ENCODE data around the gene ETHE1. TPM values are rescaled to one million over a fixed set of nuclear protein-coding genes. Genes with fewer than 3 reads are reported as not detected.

The ETHE1 gene
- total RNA-seq, 2 donors from 2014 or later: 42.0 to 45.9 TPM

GRCh38 chr19:43533546-43534304 is 6.7 kb upstream of the ETHE1 start:
- H3K27ac ChIP-seq: peak overlapping the region; percentile 92 to 98
- peaks cover 0 to 31% of the 10 kb centered on the region in 2 donors for H3K4me1 ChIP-seq (ENCODE audit: control insufficient read depth in 1 of 2, low read depth in 2 of 2)
- H3K27me3 ChIP-seq (replicated peaks; ENCODE audit: insufficient read depth): no peaks in the 10 kb centered on the region
- no peaks in the 10 kb centered on the region for H3K9me3 ChIP-seq
- peak overlapping the region; percentile 92 for H3K4me3 ChIP-seq
- DNase-seq (ENCODE audit: low spot score) (peak; percentile 100), ATAC-seq (ENCODE audit: insufficient number of reproducible peaks, low FRiP score, low read depth) (peak; percentile 93)
- peaks cover 5% of the 10 kb centered on the region for H3K36me3 ChIP-seq
- TF ChIP-seq, protein P1, sequence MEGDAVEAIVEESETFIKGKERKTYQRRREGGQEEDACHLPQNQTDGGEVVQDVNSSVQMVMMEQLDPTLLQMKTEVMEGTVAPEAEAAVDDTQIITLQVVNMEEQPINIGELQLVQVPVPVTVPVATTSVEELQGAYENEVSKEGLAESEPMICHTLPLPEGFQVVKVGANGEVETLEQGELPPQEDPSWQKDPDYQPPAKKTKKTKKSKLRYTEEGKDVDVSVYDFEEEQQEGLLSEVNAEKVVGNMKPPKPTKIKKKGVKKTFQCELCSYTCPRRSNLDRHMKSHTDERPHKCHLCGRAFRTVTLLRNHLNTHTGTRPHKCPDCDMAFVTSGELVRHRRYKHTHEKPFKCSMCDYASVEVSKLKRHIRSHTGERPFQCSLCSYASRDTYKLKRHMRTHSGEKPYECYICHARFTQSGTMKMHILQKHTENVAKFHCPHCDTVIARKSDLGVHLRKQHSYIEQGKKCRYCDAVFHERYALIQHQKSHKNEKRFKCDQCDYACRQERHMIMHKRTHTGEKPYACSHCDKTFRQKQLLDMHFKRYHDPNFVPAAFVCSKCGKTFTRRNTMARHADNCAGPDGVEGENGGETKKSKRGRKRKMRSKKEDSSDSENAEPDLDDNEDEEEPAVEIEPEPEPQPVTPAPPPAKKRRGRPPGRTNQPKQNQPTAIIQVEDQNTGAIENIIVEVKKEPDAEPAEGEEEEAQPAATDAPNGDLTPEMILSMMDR (IDR thresholded peaks at IDR 0.05): no peak

DNA sequence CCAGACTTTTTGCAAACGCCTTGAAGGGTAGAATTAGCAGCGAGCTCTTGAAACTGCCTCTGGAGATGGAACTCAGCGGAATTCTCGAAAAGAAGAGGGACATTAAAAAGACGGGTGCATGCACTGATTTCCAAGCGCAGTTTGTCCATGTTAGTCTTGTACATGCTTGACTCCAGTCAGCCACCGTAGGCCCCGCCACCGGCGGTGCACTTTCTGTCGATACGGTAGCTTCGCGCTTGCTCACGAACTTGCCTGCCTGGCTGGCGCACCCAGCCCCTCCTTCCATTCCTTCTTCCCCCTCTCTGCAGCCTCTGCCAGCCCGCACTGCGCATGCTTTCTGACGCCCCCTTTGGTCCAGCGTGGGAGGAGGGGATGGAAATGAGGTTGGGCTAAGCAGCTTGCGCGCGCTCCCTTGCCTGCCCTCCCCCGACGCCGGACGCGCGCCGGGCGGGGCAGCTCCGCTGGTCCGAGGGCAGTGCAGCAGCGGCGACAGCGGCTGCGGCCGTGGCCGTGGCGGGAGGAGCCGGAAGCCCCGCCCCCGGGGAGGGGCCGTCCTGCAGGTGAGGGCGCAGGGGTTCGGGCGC is 6.1 kb upstream of the ETHE1 start, which contains the start of gene ZNF575:
ZNF575 (plus strand) TSS at position 227 of the 584 bp plus-strand sequence. CDS start 1,235 bp downstream, outside the sequence.
- DNase-seq (ENCODE audit: low spot score) (peak; percentile 81), ATAC-seq (ENCODE audit: insufficient number of reproducible peaks, low FRiP score, low read depth) (peak; percentile 25)
- TF ChIP-seq, protein P1 (IDR thresholded peaks at IDR 0.05): no peak
- H3K27ac ChIP-seq: peak within 1 kb of the TSS; percentile 92 to 98
- peaks cover 0 to 32% of the 10 kb centered on the region in 2 donors for H3K4me1 ChIP-seq (ENCODE audit: control insufficient read depth in 1 of 2, low read depth in 2 of 2)
- no peaks in the 10 kb centered on the region for H3K9me3 ChIP-seq
- peak within 1 kb of the TSS; percentile 92 for H3K4me3 ChIP-seq
- no peaks in the 10 kb centered on the region for H3K27me3 ChIP-seq (replicated peaks; ENCODE audit: insufficient read depth)
- no peaks in the 10 kb centered on the region for H3K36me3 ChIP-seq

GRCh38 chr19:43532571-43532961 is 5.6 kb upstream of the ETHE1 start:
- H3K27me3 ChIP-seq (replicated peaks; ENCODE audit: insufficient read depth): no peaks in the 10 kb centered on the region
- peak overlapping the region; percentile 92 to 98 for H3K27ac ChIP-seq
- peaks cover 0 to 36% of the 10 kb centered on the region in 2 donors for H3K4me1 ChIP-seq (ENCODE audit: control insufficient read depth in 1 of 2, low read depth in 2 of 2)
- no peak for DNase-seq (ENCODE audit: low spot score)
- H3K36me3 ChIP-seq: no peaks in the 10 kb centered on the region
- no peaks in the 10 kb centered on the region for H3K9me3 ChIP-seq
- ATAC-seq (ENCODE audit: insufficient number of reproducible peaks, low FRiP score, low read depth): no peak
- TF ChIP-seq, protein P1 (IDR thresholded peaks at IDR 0.05): no peak
- H3K4me3 ChIP-seq: peak overlapping the region; percentile 92

DNA sequence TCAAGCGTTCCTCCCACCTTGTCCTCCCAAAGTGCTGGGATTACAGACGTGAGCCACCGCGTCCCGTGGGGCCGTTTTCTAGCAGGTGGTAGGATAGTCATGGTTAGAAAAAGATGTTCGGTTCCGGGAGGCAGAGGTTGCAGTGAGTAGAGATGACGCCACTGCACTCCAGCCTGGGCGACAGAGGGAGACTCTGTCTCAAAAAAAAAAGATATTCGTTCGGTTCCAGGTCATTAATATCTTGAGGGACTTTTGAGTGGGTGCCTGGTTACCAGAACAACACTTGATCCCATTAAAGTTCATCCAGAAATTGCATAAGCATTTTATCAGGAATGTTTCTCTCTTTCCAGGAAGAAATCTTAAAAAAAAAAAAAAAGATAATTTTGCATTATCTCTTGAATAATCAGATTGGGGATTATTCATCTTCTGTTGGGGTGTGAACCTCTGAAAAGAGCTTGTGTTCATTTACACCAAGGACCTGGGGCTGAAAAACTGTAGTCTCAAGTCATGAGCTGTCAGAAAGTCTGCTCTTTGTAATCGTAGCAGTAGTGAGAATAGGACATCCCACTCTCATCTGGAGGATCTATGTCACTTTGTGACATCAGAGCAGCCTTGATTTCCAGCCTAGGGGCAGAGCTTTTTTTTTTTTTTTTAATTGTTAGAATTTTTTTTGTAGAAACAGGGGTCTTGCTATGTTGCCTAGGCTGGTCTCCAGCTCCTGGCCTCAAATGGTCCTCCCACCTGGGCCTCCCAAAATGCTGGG is 1.0 kb upstream of the ETHE1 start:
- DNase-seq (ENCODE audit: low spot score): peak; percentile 15
- TF ChIP-seq, protein P1 (IDR thresholded peaks at IDR 0.05): no peak
- H3K4me1 ChIP-seq (ENCODE audit: control insufficient read depth in 1 of 2, low read depth in 2 of 2): peaks cover 7 to 37% of the 10 kb centered on the region in 2 donors
- peak overlapping the region; percentile 94 for H3K4me3 ChIP-seq
- no peak for ATAC-seq (ENCODE audit: insufficient number of reproducible peaks, low FRiP score, low read depth)
- H3K27me3 ChIP-seq (replicated peaks; ENCODE audit: insufficient read depth): no peaks in the 10 kb centered on the region
- H3K36me3 ChIP-seq: no peaks in the 10 kb centered on the region
- H3K9me3 ChIP-seq: no peaks in the 10 kb centered on the region
- H3K27ac ChIP-seq: peak overlapping the region; percentile 74 to 82
